COR-L47 (cell line): ENCODE results near the gene PPP1R1C.

ENCODE experiments used
- DNase-seq: peaks from one replicate; lab custom pipeline; 2025; lab: John Stamatoyannopoulos, UW

Gene PPP1R1C

DNA sequence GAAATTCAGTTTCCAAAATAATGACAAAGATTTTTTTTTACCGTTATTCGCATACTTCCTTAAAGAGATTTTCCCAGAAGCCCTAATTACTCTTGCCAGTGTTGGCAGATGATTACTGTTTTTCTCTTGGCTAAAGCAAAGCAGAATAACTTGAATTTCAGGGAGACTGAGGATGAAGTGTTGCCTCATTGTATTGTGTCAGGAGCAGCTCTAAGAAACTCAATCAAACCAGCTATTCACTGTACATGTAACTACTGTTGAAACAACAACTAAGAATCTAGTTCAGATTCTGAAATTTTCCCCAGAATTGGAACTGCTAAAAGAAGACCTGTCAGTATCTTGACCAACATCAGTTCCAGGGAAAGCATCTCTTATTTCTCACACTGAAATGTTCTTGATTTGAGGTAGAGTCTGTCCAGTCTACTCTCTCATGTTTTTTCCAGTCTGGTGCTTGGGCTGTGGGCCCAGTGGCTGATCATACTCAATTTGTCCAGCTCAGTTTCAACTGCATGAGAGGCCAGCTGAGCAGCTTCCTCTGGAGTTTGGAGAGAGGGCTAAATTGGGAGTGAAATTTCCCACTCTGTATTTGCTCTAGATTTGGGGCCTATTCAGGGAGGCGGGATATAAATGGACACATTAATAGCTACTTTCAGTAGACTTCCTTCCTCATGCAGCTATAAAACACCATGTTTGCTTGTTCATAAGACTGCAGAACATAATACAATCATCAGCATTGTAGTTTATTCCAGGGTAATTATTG lies 78.5 kb downstream of the PPP1R1C start:
- DNase-seq, result no peak

- no peak for DNase-seq
Measured at GRCh38 chr2:182066400-182067087, 80.9 kb downstream of the PPP1R1C start.

DNA sequence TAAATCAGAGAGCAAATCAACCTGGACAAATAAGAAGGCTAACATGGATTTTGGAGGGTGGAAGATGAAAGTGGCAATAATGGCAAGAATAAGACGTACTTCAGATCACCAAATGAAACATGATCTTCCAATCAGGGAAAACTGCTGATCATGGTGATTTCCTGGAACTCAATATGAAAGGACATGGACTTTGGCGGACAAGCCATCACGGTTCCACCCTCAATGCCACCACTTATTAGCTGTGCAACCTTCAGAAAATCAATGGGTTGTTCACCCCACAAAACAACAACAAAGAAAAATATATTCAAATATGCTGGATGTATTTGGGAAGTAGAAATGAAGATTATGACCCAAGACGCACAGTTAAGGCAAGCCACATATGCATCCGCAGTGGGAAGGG lies 81.7 kb downstream of the PPP1R1C start:
- no peak for DNase-seq

GRCh38 chr2:182068811-182069210 lies 83.2 kb downstream of the PPP1R1C start:
- DNase-seq, result no peak

DNA sequence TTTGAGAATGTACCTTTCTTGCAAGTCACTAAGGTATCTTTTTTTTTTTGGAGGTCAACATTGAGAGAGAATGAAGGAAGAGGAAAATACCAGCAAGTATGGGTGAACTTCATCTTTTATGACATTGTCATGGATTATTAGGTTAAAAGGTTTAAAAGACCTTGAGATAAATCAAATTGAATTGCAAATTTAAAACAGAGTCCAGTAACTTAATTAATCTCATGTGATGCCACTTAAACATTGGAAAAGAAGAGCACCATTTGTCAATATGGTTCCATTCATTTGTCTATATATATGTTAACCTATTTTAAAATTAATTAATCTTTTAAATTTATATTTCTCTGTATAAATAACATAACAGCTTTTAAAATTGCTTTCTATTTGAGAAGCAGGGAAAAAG lies 83.8 kb downstream of the PPP1R1C start:
- DNase-seq, result no peak

DNA sequence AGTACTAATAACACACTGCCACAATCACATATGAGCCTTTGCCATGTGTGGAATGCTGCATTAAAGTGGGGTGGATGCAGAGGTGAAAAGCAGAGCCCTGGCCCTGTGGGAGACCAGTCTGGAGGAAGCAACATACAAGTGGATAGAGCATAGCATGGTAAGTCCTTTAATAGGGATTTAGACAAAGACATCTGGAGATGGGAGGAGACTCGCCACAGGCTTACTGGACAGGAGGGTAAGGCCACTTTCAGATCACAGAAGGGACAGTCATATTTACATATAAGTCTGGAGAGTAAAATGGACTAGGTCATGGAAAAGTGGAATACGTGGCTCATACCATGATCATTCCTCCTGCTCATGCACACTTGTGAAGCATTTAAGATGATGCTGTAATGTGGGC lies 84.3 kb downstream of the PPP1R1C start:
- DNase-seq, result no peak

DNA sequence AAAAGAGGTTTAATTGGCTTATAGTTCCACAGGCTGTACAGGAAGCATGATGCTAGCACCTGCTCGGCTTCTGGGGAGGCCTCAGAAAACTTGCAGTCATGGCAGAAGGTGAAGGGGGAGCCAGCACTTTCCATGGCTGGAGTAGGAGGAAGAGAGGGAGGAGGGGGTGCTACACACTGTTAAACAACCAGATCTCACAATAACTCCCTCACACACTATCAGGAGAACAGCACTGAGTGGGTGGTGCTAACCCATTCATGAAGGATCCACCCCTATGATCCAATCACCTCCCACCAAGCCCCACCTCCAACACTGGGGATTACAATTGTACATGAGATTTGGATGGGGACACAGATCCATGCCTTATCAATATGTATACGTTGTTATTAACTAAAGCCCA lies 85.1 kb downstream of the PPP1R1C start:
- no peak for DNase-seq

- no peak for DNase-seq
Measured at GRCh38 chr2:182072861-182073260, 87.2 kb downstream of the PPP1R1C start.

DNA sequence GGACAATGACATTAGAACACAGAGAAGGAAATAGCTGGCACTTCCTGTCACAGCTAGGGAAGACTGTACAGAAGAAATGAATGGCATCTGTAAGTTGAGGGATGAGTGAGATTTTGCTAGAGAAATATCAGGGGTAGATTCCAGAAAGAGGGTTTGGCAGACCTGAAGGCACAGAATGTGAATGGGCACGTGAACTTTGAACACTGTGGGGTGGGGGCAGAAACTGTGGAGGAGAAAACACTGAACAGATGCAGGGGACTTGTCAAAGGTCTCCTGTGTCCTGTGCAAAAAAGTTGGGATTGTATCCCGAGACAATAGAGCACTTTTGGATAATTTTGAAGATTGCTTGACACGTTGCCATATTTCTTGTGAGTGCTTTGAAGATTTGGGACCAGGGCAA lies 88.0 kb downstream of the PPP1R1C start:
- DNase-seq, result no peak

DNA sequence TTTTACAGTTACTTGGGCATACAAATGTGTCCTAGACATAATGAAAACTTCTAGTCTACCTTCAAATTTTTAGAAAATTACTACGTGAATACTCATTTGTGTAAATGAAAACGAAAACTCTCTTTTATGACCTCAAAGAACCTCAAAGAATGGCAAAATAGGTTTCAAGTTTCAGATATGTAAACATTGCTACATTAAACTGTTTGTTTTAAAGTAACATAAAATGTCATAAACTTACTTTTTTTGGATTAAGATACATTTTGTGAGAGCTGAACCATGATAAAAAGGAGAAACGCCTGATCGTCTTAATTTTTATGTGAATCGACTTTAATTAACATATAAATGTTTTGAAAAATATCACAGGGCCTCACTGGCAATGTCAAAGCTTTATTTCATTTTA lies 91.4 kb downstream of the PPP1R1C start:
- no peak for DNase-seq

GRCh38 chr2:182077448-182078142 lies 91.9 kb downstream of the PPP1R1C start:
- peak; percentile 90 for DNase-seq

DNA sequence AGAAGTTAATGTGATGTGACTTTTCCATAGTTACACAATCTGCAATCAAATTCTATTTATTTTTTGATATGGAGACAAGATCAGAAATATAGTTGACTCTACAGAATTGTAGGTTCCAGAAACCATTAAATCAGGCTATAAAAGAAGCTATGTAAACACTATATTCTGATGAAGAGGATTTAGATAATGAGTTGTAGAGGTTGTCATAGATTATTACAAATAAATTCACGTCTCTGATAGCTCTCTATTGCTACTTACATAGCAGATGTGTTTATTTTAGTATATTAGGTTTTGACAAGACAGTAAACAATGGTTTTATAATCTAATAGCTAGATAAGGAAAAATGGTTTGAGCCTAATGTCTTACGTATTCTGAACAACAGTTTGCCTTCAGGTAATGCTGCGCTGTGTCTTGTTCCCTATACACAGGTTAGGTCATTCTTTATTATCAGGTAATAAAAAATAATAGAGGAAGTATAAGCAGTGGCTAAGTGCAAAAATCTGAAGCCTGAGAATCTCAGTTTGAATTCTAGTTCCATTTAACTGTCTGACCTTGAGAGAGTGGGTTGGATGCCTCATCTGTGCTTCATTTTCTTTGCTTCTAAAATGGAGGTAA lies 93.4 kb downstream of the PPP1R1C start:
- no peak for DNase-seq

- DNase-seq, result no peak
Measured at GRCh38 chr2:182080493-182080892, 94.8 kb downstream of the PPP1R1C start.

GRCh38 chr2:182081602-182082260 lies 96.1 kb downstream of the PPP1R1C start:
- no peak for DNase-seq

DNA sequence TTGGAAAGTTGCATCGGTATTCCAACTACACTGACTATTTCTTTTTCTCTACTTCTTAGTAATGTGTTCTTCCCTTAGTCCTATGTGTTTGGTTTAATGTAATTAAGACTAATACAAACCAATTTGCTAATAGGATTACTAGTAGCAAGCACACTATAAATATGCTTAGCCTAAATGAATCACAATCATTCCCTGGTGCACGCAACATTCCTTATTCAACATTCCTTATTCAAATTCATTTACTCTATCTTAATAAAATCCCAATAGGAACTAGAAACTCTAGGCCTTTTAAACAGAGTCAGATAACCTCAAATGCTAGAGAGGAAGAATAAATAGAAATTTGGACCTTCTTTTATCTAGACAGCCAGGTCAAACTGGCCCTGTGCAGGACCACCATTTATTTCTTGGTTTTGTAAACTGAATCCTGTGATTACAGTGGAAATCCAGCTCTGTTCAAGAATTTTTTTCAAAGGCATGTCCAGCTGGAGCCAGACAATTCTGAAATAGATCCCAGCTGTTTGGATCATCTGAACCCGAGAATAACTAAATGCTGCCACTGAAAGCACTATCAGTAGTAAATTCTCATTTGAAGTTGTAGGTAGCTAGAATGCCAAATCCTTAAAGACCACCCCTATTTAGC lies 103.1 kb downstream of the PPP1R1C start:
- DNase-seq, result no peak

GRCh38 chr2:182090486-182090885 lies 104.8 kb downstream of the PPP1R1C start:
- DNase-seq, result no peak

DNA sequence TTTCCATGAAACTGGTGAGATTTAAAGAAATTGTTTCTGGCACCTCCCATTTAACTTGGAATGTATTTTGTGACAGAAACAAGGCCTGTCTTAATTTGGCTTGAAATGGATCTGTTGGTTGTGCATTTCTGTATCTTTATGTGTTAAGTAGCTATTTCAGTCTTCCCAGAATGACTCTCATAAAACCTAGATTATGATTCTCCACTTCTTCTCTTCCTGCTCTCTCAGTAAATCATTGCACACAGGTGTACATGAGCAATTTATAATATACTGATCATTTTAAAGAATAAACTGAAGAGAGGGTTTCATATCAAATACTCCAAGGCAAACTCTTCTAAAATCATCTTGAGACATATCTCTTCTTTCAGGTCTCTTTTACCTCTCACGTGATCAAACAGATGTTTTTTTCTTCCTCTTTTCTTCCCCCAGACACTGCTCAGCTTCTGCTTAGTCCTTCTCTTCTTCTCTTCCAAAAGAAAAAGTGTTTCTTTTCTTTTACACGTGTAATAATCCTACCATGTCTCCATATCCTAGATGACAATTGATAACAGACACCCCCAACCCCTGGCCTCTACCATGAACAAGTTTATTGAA lies 112.0 kb downstream of the PPP1R1C start:
- no peak for DNase-seq

DNA sequence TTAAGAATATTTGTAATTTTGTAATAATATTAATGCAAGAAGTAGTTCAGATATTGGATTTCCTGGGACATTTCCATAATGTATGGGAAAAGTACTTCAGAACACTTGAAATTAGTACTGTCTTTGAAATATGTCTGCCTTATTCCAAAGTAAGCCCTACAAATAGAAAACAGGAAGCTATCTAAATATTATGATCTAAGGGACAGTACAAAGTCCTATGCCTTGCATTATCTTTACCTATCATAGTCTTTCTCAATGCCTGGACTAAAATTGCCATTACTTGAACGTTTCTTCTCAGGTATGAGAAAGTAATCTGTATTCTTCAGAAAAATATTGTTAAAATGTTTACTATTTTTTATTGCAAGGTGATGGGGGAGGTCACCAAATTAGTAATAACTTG lies 113.0 kb downstream of the PPP1R1C start:
- no peak for DNase-seq

GRCh38 chr2:182101263-182101662 lies 115.6 kb downstream of the PPP1R1C start:
- DNase-seq, result no peak

DNA sequence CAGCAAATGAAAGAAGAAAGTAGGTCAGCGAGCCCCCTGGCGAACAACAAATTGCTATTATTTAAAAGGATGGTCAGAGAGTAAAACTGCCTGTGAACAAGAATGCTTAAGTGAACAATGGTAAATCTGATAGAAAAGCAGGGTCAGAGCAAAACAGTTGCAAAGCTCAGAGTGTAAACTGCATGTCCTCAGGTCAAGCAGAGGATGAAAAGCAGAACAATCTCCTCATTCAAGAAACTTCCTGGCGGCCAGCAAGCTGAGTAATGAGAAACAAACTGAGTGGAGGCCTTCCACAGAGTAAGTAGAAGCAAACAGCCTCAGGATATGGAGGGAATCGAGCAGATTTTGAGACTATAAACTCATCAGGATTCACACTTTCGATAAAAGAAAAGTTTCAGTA lies 117.9 kb downstream of the PPP1R1C start:
- DNase-seq, result no peak

DNA sequence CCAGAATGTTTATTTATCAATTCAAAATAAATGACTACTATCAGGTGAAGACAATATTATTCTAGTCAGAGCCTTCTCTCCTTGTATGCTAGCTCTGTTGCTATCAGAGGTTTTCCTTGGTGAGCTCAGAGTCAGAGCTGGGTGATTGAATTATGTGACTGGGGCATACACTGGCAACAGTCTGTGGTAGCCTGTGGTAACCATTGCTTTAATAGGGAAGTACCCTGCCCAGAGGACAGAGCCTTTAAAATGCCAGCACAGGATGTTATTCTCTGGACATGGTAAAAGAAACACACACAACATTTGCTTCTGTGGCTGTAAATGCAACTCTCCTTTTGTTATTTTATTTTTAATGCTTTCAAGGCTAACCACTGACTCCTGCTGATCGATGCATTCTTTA lies 124.7 kb downstream of the PPP1R1C start:
- DNase-seq, result no peak
